ENCODE results near the gene RREB1. TPM values are rescaled to one million over a fixed set of nuclear protein-coding genes. Genes with fewer than 3 reads are reported as not detected.

The RREB1 gene
- total RNA-seq, 3 donors from 2014 or later, result 18.5 to 20.7 (median 19.2) TPM

- ATAC-seq (no peak), DNase-seq (no peak)
- Mint-ChIP-seq H3K27me3 (ENCODE audit: low read depth) (no peaks in the 10 kb centered on the region), H3K9me3 (no peaks in the 10 kb centered on the region), H3K4me1 (ENCODE audit: low read depth) (peaks cover 17% of the 10 kb centered on the region), H3K36me3 (ENCODE audit: insufficient read depth) (peaks cover 12% of the 10 kb centered on the region), H3K4me3 (no peak overlapping the region)
Observed at GRCh38 chr6:7240351-7240750, 132.6 kb downstream of the RREB1 start.

GRCh38 chr6:7241160-7241559 is 133.4 kb downstream of the RREB1 start:
- Mint-ChIP-seq H3K27me3 (ENCODE audit: low read depth) (no peaks in the 10 kb centered on the region), H3K4me3 (no peak overlapping the region), H3K36me3 (ENCODE audit: insufficient read depth) (peaks cover 12% of the 10 kb centered on the region), H3K9me3 (no peaks in the 10 kb centered on the region), H3K4me1 (ENCODE audit: low read depth) (peaks cover 14% of the 10 kb centered on the region)
- no peak for DNase-seq
- no peak for ATAC-seq

- Mint-ChIP-seq H3K4me1 (ENCODE audit: low read depth) (peaks cover 14% of the 10 kb centered on the region), H3K4me3 (no peak overlapping the region), H3K9me3 (no peaks in the 10 kb centered on the region), H3K36me3 (ENCODE audit: insufficient read depth) (peaks cover 13% of the 10 kb centered on the region), H3K27me3 (ENCODE audit: low read depth) (no peaks in the 10 kb centered on the region)
- DNase-seq (no peak), ATAC-seq (no peak)
Observed at GRCh38 chr6:7241709-7242645, 134.2 kb downstream of the RREB1 start.

GRCh38 chr6:7242835-7243178 is 135.0 kb downstream of the RREB1 start:
- H3K9me3 Mint-ChIP-seq, result no peaks in the 10 kb centered on the region
- no peaks in the 10 kb centered on the region for H3K27me3 Mint-ChIP-seq (ENCODE audit: low read depth)
- no peak for DNase-seq
- peaks cover 14% of the 10 kb centered on the region for H3K4me1 Mint-ChIP-seq (ENCODE audit: low read depth)
- H3K36me3 Mint-ChIP-seq (ENCODE audit: insufficient read depth), result peaks cover 15% of the 10 kb centered on the region
- H3K4me3 Mint-ChIP-seq, result no peak overlapping the region
- ATAC-seq, result no peak

GRCh38 chr6:7243179-7243981 is 135.6 kb downstream of the RREB1 start:
- Mint-ChIP-seq H3K9me3 (no peaks in the 10 kb centered on the region), H3K4me1 (ENCODE audit: low read depth) (peaks cover 14% of the 10 kb centered on the region), H3K4me3 (no peak overlapping the region), H3K27me3 (ENCODE audit: low read depth) (no peaks in the 10 kb centered on the region), H3K36me3 (ENCODE audit: insufficient read depth) (peaks cover 15% of the 10 kb centered on the region)
- ATAC-seq (peak; percentile 45 to 63), DNase-seq (peak; percentile 25)

- no peak overlapping the region for H3K4me3 Mint-ChIP-seq
- H3K9me3 Mint-ChIP-seq, result no peaks in the 10 kb centered on the region
- ATAC-seq, result no peak
- DNase-seq, result no peak
- no peaks in the 10 kb centered on the region for H3K27me3 Mint-ChIP-seq (ENCODE audit: low read depth)
- H3K4me1 Mint-ChIP-seq (ENCODE audit: low read depth), result peaks cover 14% of the 10 kb centered on the region
- H3K36me3 Mint-ChIP-seq (ENCODE audit: insufficient read depth), result peaks cover 19% of the 10 kb centered on the region
Observed at GRCh38 chr6:7245668-7246393, 138.1 kb downstream of the RREB1 start.

- peaks cover 12% of the 10 kb centered on the region for H3K4me1 Mint-ChIP-seq (ENCODE audit: low read depth)
- H3K9me3 Mint-ChIP-seq, result no peaks in the 10 kb centered on the region
- peaks cover 24% of the 10 kb centered on the region for H3K36me3 Mint-ChIP-seq (ENCODE audit: insufficient read depth)
- no peak for ATAC-seq
- DNase-seq, result no peak
- no peak overlapping the region for H3K4me3 Mint-ChIP-seq
- H3K27me3 Mint-ChIP-seq (ENCODE audit: low read depth), result no peaks in the 10 kb centered on the region
Observed at GRCh38 chr6:7246401-7247178, 138.8 kb downstream of the RREB1 start.

GRCh38 chr6:7247179-7247456 is 139.4 kb downstream of the RREB1 start:
- H3K27me3 Mint-ChIP-seq (ENCODE audit: low read depth), result no peaks in the 10 kb centered on the region
- no peak for DNase-seq
- peaks cover 24% of the 10 kb centered on the region for H3K36me3 Mint-ChIP-seq (ENCODE audit: insufficient read depth)
- H3K4me3 Mint-ChIP-seq, result no peak overlapping the region
- no peak for ATAC-seq
- H3K4me1 Mint-ChIP-seq (ENCODE audit: low read depth), result peaks cover 12% of the 10 kb centered on the region
- no peaks in the 10 kb centered on the region for H3K9me3 Mint-ChIP-seq

- no peaks in the 10 kb centered on the region for H3K27me3 Mint-ChIP-seq (ENCODE audit: low read depth)
- DNase-seq, result no peak
- peaks cover 8% of the 10 kb centered on the region for H3K4me1 Mint-ChIP-seq (ENCODE audit: low read depth)
- peaks cover 24% of the 10 kb centered on the region for H3K36me3 Mint-ChIP-seq (ENCODE audit: insufficient read depth)
- no peak overlapping the region for H3K4me3 Mint-ChIP-seq
- ATAC-seq, result no peak
- H3K9me3 Mint-ChIP-seq, result no peaks in the 10 kb centered on the region
Observed at GRCh38 chr6:7247828-7248227, 140.1 kb downstream of the RREB1 start.

- ATAC-seq, result no peak
- Mint-ChIP-seq H3K4me1 (ENCODE audit: low read depth) (no peaks in the 10 kb centered on the region), H3K9me3 (no peaks in the 10 kb centered on the region), H3K4me3 (no peak overlapping the region), H3K27me3 (ENCODE audit: low read depth) (no peaks in the 10 kb centered on the region), H3K36me3 (ENCODE audit: insufficient read depth) (peaks cover 24% of the 10 kb centered on the region)
- DNase-seq, result no peak
Observed at GRCh38 chr6:7249391-7249790, 141.6 kb downstream of the RREB1 start.

GRCh38 chr6:7249946-7250643 is 142.3 kb downstream of the RREB1 start:
- H3K4me3 Mint-ChIP-seq, result no peak overlapping the region
- H3K27me3 Mint-ChIP-seq (ENCODE audit: low read depth), result no peaks in the 10 kb centered on the region
- no peaks in the 10 kb centered on the region for H3K9me3 Mint-ChIP-seq
- peaks cover 24% of the 10 kb centered on the region for H3K36me3 Mint-ChIP-seq (ENCODE audit: insufficient read depth)
- no peak for ATAC-seq
- no peaks in the 10 kb centered on the region for H3K4me1 Mint-ChIP-seq (ENCODE audit: low read depth)
- DNase-seq, result no peak

- ATAC-seq, result no peak
- peaks cover 21% of the 10 kb centered on the region for H3K36me3 Mint-ChIP-seq (ENCODE audit: insufficient read depth)
- H3K4me1 Mint-ChIP-seq (ENCODE audit: low read depth), result no peaks in the 10 kb centered on the region
- H3K9me3 Mint-ChIP-seq, result no peaks in the 10 kb centered on the region
- DNase-seq, result no peak
- no peak overlapping the region for H3K4me3 Mint-ChIP-seq
- H3K27me3 Mint-ChIP-seq (ENCODE audit: low read depth), result no peaks in the 10 kb centered on the region
Observed at GRCh38 chr6:7250812-7251211, 143.1 kb downstream of the RREB1 start.

GRCh38 chr6:7251646-7252260 is 144.0 kb downstream of the RREB1 start:
- Mint-ChIP-seq H3K36me3 (ENCODE audit: insufficient read depth) (peaks cover 16% of the 10 kb centered on the region), H3K27me3 (ENCODE audit: low read depth) (no peaks in the 10 kb centered on the region), H3K9me3 (no peaks in the 10 kb centered on the region), H3K4me1 (ENCODE audit: low read depth) (no peaks in the 10 kb centered on the region), H3K4me3 (no peak overlapping the region)
- ATAC-seq (no peak), DNase-seq (no peak)
